HCT116 (cell line): ENCODE data around the gene SETDB1. TPM values are rescaled to one million over a fixed set of nuclear protein-coding genes. Genes with fewer than 3 reads are reported as not detected.

Source experiments
- ATAC-seq: fragments of 200-7000 bp; cut with Tn5 transposase; 2 replicates; pipeline ENCODE4 v1.9.1; 2020; ENCODE audit warnings: mild to moderate bottlenecking, moderate library complexity
- BruUV-seq: library from RNA; stranded (reverse); fragments of 400-500 nt; replicated peaks from 2 replicates; lab custom pipeline; 2021; lab: Mats Ljungman, UMichigan
- CTCF ChIA-PET: fragments of 300-600 bp; sonication (Branson Sonifier 250); formaldehyde crosslinking; loops from one replicate; lab custom pipeline; 2021; ENCODE audit warnings: antibody characterized with exemption; lab: Charles Lee
- POLR2A ChIA-PET: fragments of 300-600, 350-600 bp; sonication (Branson Sonifier 250); formaldehyde crosslinking; loops from one replicate; lab custom pipeline; 2021; ENCODE audit warnings: antibody characterized with exemption; lab: Charles Lee
- RAD21 ChIA-PET, 2 experiments: fragments of 300-600 bp; sonication (Branson Sonifier 250); formaldehyde crosslinking; loops; one replicate each; lab custom pipeline; 2023; ENCODE audit warnings: low total read pairs in 2 of 2; ENCODE audit not compliant: uncharacterized antibody in 2 of 2, unreplicated experiment in 2 of 2, low non-redundant PET in 1 of 2; lab: Charles Lee
- DNase-seq: peaks from one replicate; pipeline ENCODE4 v3.0.0-alpha.2; 2010; ENCODE audit warnings: low read depth, low spot score
- H2AFZ ChIP-seq: fragments of 200-600 bp; shearing (Covaris generic), sonication (generic); 2 replicates; pipeline ENCODE4 v1.6.1; 2017; ENCODE audit warnings: low read depth, mixed run types, mixed read lengths, antibody characterized with exemption, low read length; ENCODE audit not compliant: poor library complexity, severe bottlenecking
- H3K27ac ChIP-seq: 2 replicates; pipeline ENCODE4 v1.5.1; 2012; ENCODE audit warnings: low read depth, low read length
- H3K27me3 ChIP-seq: fragments of 200-600 bp; sonication (generic); 2 replicates; pipeline ENCODE4 v1.6.1; 2016; ENCODE audit warnings: mixed run types, low read length, mixed read lengths; ENCODE audit not compliant: insufficient read depth
- H3K36me3 ChIP-seq, 2 experiments: fragments of 200-500 bp in 1 of 2; fragments of 200-600 bp in 1 of 2; sonication (Bioruptor generic) in 1 of 2; sonication (generic) in 1 of 2; 2 replicates each; pipeline versions ENCODE4 v1.5.1 to v1.6.1; 2014 to 2016; ENCODE audit warnings: low read length in 2 of 2, inconsistent platforms in 1 of 2, mixed read lengths in 1 of 2, mixed run types in 1 of 2; ENCODE audit not compliant: insufficient read depth in 2 of 2, control insufficient read depth in 1 of 2
- H3K4me1 ChIP-seq, 2 experiments: fragments of 200-600 bp in 1 of 2; sonication (generic) in 1 of 2; 2 replicates each; pipeline versions ENCODE4 v1.5.1 to v1.6.1; 2012 to 2017; ENCODE audit warnings: low read length in 2 of 2, inconsistent platforms in 1 of 2, mild to moderate bottlenecking in 1 of 2, mixed read lengths in 1 of 2, mixed run types in 1 of 2, moderate library complexity in 1 of 2; ENCODE audit not compliant: insufficient read depth in 2 of 2, control insufficient read depth in 1 of 2
- H3K4me2 ChIP-seq: fragments of 200-600 bp; sonication (generic); 2 replicates; pipeline ENCODE4 v1.6.1; 2017; ENCODE audit warnings: mixed run types, low read length, mixed read lengths
- H3K4me3 ChIP-seq, 2 experiments: fragments of 200-600 bp in 1 of 2; sonication (generic) in 1 of 2; replicated peaks in 1 of 2; 2 replicates each; pipeline ENCODE4 v1.5.1; 2011 to 2016; ENCODE audit warnings: low read length in 2 of 2, control low read depth in 1 of 2, low read depth in 1 of 2, mild to moderate bottlenecking in 1 of 2, mixed read lengths in 1 of 2, mixed run types in 1 of 2
- H3K79me2 ChIP-seq: fragments of 200-600 bp; sonication (generic); 2 replicates; pipeline ENCODE4 v1.6.1; 2017; ENCODE audit warnings: mild to moderate bottlenecking, mixed run types, low read length, moderate library complexity, mixed read lengths; ENCODE audit not compliant: insufficient read depth
- H3K9ac ChIP-seq: fragments of 200-600 bp; sonication (generic); 2 replicates; pipeline ENCODE4 v1.6.1; 2016; ENCODE audit warnings: low read length, mixed read lengths
- H3K9me2 ChIP-seq: fragments of 200-600 bp; sonication (generic), shearing (Covaris generic); 2 replicates; pipeline ENCODE4 v1.6.1; 2017; ENCODE audit warnings: mixed run types, mild to moderate bottlenecking, moderate library complexity; ENCODE audit not compliant: insufficient read depth
- H3K9me3 ChIP-seq, 2 experiments: fragments of 200-500 bp in 1 of 2; fragments of 200-600 bp in 1 of 2; sonication (Bioruptor generic) in 1 of 2; sonication (generic) in 1 of 2; 2 replicates each; pipeline ENCODE4 v1.6.1; 2014 to 2017; ENCODE audit warnings: low read length in 2 of 2, mixed read lengths in 2 of 2, inconsistent platforms in 1 of 2, low read depth in 1 of 2, mild to moderate bottlenecking in 1 of 2, mixed run types in 1 of 2, moderate library complexity in 1 of 2; ENCODE audit not compliant: control insufficient read depth in 1 of 2, insufficient read depth in 1 of 2
- H4K20me1 ChIP-seq: fragments of 200-600 bp; sonication (generic), shearing (Covaris generic); 2 replicates; pipeline ENCODE4 v1.6.1; 2017; ENCODE audit warnings: mixed run types, mild to moderate bottlenecking, moderate library complexity; ENCODE audit not compliant: insufficient read depth
- CBX3 ChIP-seq: IDR thresholded peaks from 2 replicates; pipeline ENCODE4 v1.6.1; 2012; ENCODE audit warnings: low read depth
- EZH2phosphoT487 ChIP-seq: fragments of 200-600 bp; IDR thresholded peaks from 2 replicates; pipeline ENCODE4 v1.6.1; 2018; ENCODE audit warnings: antibody characterized with exemption, borderline replicate concordance
- JUND ChIP-seq: IDR thresholded peaks from 2 replicates; pipeline ENCODE4 v1.6.1; 2012
- POLR2A ChIP-seq: IDR thresholded peaks from 2 replicates; pipeline ENCODE4 v1.7.0; 2011; ENCODE audit warnings: borderline replicate concordance; ENCODE audit not compliant: insufficient read depth, insufficient read length; ENCODE audit errors: extremely low read depth
- RAD21 ChIP-seq: IDR thresholded peaks from 2 replicates; pipeline ENCODE4 v1.6.1; 2012; ENCODE audit warnings: low read depth, mild to moderate bottlenecking
- SIN3A ChIP-seq: IDR thresholded peaks from 2 replicates; pipeline ENCODE4 v1.6.1; 2012; ENCODE audit warnings: low read depth
- SRF ChIP-seq: IDR thresholded peaks from 2 replicates; pipeline ENCODE4 v1.6.1; 2012; ENCODE audit warnings: low read depth
- YY1 ChIP-seq: IDR thresholded peaks from 2 replicates; pipeline ENCODE4 v1.6.1; 2011; ENCODE audit warnings: low read length, low read depth, moderate library complexity, mild to moderate bottlenecking; ENCODE audit not compliant: insufficient replicate concordance; ENCODE audit errors: extremely low read depth
- ZFX ChIP-seq: fragments of 450-650 bp; IDR thresholded peaks from 2 replicates; pipeline ENCODE4 v1.6.1; 2017
- ZNF274 ChIP-seq: fragments of 200-500 bp; sonication (Bioruptor generic); IDR thresholded peaks from 2 replicates; pipeline ENCODE4 v1.6.1; 2014; ENCODE audit warnings: mild to moderate bottlenecking, low read depth, low read length, inconsistent platforms
- intact Hi-C: fragments of 100-400 bp; cut with micrococcal nuclease; formaldehyde crosslinking; loops from 2 replicates; pipeline ENCODE4 v1.10.0; 2022
- total RNA-seq: library from RNA; stranded (reverse); gene quantifications from one replicate; pipeline ENCODE4 v1.2.1, GENCODE V29; 2021; ENCODE audit not compliant: unreplicated experiment
- TF ChIP-seq, protein P1 (sequence below): IDR thresholded peaks from 2 replicates; pipeline ENCODE4 v1.6.1; 2012; ENCODE audit warnings: low read depth
- TF ChIP-seq, protein P2 (sequence below), 3 experiments: fragments of 200-600 bp in 1 of 3; sonication (generic) in 1 of 3; IDR thresholded peaks in 2 of 3; conservative IDR thresholded peaks in 1 of 3; 2 replicates each; pipeline ENCODE4 v1.5.1; 2012 to 2017; ENCODE audit warnings: low read depth in 2 of 3, low read length in 2 of 3, antibody characterized with exemption in 1 of 3, borderline replicate concordance in 1 of 3, control low read depth in 1 of 3, mild to moderate bottlenecking in 1 of 3, mixed read lengths in 1 of 3, mixed run types in 1 of 3, moderate library complexity in 1 of 3; ENCODE audit not compliant: insufficient read depth in 1 of 3

The SETDB1 gene
- total RNA-seq, 1 experiment from 2014 or later: 54.3 TPM

DNA sequence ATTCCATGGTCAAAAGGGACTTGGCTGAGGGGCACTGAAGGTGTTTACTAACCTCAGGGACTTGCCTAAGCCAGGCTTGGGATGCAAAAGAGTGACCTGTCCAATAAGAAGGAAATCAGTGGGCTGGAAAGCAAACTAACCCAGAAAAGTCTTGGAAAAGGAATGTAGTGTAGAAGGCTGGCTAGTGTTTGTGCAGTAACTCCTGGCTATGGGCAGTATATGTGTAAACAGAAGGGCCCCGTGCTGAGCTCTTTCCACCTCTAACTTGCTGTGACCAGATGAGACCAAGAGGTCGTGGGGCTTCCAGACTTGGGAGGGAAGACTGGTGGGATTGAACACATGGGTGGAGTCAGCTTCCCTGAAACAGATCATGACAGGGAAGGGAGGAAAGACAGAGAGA is 76.4 kb downstream of the SETDB1 start:
- no peak overlapping the region for H3K4me2 ChIP-seq
- no peaks in the 10 kb centered on the region for H3K79me2 ChIP-seq
- H3K27ac ChIP-seq: no peak overlapping the region
- TF ChIP-seq SRF (no peak), SIN3A (no peak), ZFX (no peak), JUND (no peak), CBX3 (no peak), YY1 (no peak), EZH2phosphoT487 (no peak), RAD21 (no peak), ZNF274 (no peak), POLR2A (no peak)
- TF ChIP-seq, protein P1, sequence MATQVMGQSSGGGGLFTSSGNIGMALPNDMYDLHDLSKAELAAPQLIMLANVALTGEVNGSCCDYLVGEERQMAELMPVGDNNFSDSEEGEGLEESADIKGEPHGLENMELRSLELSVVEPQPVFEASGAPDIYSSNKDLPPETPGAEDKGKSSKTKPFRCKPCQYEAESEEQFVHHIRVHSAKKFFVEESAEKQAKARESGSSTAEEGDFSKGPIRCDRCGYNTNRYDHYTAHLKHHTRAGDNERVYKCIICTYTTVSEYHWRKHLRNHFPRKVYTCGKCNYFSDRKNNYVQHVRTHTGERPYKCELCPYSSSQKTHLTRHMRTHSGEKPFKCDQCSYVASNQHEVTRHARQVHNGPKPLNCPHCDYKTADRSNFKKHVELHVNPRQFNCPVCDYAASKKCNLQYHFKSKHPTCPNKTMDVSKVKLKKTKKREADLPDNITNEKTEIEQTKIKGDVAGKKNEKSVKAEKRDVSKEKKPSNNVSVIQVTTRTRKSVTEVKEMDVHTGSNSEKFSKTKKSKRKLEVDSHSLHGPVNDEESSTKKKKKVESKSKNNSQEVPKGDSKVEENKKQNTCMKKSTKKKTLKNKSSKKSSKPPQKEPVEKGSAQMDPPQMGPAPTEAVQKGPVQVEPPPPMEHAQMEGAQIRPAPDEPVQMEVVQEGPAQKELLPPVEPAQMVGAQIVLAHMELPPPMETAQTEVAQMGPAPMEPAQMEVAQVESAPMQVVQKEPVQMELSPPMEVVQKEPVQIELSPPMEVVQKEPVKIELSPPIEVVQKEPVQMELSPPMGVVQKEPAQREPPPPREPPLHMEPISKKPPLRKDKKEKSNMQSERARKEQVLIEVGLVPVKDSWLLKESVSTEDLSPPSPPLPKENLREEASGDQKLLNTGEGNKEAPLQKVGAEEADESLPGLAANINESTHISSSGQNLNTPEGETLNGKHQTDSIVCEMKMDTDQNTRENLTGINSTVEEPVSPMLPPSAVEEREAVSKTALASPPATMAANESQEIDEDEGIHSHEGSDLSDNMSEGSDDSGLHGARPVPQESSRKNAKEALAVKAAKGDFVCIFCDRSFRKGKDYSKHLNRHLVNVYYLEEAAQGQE: no peak
- TF ChIP-seq, protein P2, sequence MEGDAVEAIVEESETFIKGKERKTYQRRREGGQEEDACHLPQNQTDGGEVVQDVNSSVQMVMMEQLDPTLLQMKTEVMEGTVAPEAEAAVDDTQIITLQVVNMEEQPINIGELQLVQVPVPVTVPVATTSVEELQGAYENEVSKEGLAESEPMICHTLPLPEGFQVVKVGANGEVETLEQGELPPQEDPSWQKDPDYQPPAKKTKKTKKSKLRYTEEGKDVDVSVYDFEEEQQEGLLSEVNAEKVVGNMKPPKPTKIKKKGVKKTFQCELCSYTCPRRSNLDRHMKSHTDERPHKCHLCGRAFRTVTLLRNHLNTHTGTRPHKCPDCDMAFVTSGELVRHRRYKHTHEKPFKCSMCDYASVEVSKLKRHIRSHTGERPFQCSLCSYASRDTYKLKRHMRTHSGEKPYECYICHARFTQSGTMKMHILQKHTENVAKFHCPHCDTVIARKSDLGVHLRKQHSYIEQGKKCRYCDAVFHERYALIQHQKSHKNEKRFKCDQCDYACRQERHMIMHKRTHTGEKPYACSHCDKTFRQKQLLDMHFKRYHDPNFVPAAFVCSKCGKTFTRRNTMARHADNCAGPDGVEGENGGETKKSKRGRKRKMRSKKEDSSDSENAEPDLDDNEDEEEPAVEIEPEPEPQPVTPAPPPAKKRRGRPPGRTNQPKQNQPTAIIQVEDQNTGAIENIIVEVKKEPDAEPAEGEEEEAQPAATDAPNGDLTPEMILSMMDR (IDR thresholded peaks at IDR 0.05 in 2 of 3, conservative IDR thresholded peaks at IDR 0.05 in 1 of 3; ENCODE audit: borderline replicate concordance in 1 of 3, insufficient read depth in 1 of 3, low read depth in 2 of 3, low read length in 2 of 3): no peak
- peaks cover 9 to 46% of the 10 kb centered on the region in 2 experiments; a peak in 3 of 4 replicates for H3K4me1 ChIP-seq
- ATAC-seq (no peak), DNase-seq (no peak)
- ChIA-PET RAD21 (no interaction called here), POLR2A (no interaction called here), CTCF (no interaction called here)
- no TSS peak for BruUV-seq
- H2AFZ ChIP-seq: no peak overlapping the region
- H3K36me3 ChIP-seq: no peaks in the 10 kb centered on the region
- H3K27me3 ChIP-seq: no peaks in the 10 kb centered on the region
- H3K4me3 ChIP-seq: no peak overlapping the region
- H4K20me1 ChIP-seq: no peaks in the 10 kb centered on the region
- no peak overlapping the region for H3K9ac ChIP-seq
- no peaks in the 10 kb centered on the region for H3K9me3 ChIP-seq
- H3K9me2 ChIP-seq: no peaks in the 10 kb centered on the region
- intact Hi-C loops: no loop called here
